ENCODE results near the gene KDM2B.
"Not testable (repeated sequence)": the region's sequence is repeated elsewhere in the genome, so short reads cannot be mapped to it uniquely, and the experiment has no call there.

The KDM2B gene

GRCh38 chr12:121503395-121503794 is 77.4 kb downstream of the KDM2B start:
- no peak for DNase-seq (ENCODE audit: low read depth, low spot score)

- no peak for DNase-seq (ENCODE audit: low read depth, low spot score)
Measured at GRCh38 chr12:121501946-121502345, 78.9 kb downstream of the KDM2B start.

GRCh38 chr12:121499929-121500793 is 80.7 kb downstream of the KDM2B start:
- DNase-seq (ENCODE audit: low read depth, low spot score), result peak; percentile 88

GRCh38 chr12:121495746-121496145 is 85.1 kb downstream of the KDM2B start:
- no peak for DNase-seq (ENCODE audit: low read depth, low spot score)

GRCh38 chr12:121494093-121494787 is 86.6 kb downstream of the KDM2B start:
- peak; percentile 57 for DNase-seq (ENCODE audit: low read depth, low spot score)

- no peak for DNase-seq (ENCODE audit: low read depth, low spot score)
Measured at GRCh38 chr12:121490401-121491281, 90.2 kb downstream of the KDM2B start.

- no peak for DNase-seq (ENCODE audit: low read depth, low spot score)
Measured at GRCh38 chr12:121489874-121490273, 90.9 kb downstream of the KDM2B start.

GRCh38 chr12:121484967-121485366 is 95.9 kb downstream of the KDM2B start:
- no peak for DNase-seq (ENCODE audit: low read depth, low spot score)

- DNase-seq (ENCODE audit: low read depth, low spot score), result not testable (repeated sequence)
Measured at GRCh38 chr12:121484564-121484963, 96.3 kb downstream of the KDM2B start.

GRCh38 chr12:121483949-121484348 is 96.9 kb downstream of the KDM2B start:
- no peak for DNase-seq (ENCODE audit: low read depth, low spot score)

GRCh38 chr12:121476477-121476876 is 104.3 kb downstream of the KDM2B start:
- no peak for DNase-seq (ENCODE audit: low read depth, low spot score)

GRCh38 chr12:121475279-121475678 is 105.5 kb downstream of the KDM2B start:
- no peak for DNase-seq (ENCODE audit: low read depth, low spot score)

- no peak for DNase-seq (ENCODE audit: low read depth, low spot score)
Measured at GRCh38 chr12:121472150-121472905, 108.5 kb downstream of the KDM2B start.

- DNase-seq (ENCODE audit: low read depth, low spot score), result no peak
Measured at GRCh38 chr12:121470751-121471150, 110.1 kb downstream of the KDM2B start.

GRCh38 chr12:121468499-121468801 is 112.4 kb downstream of the KDM2B start:
- peak; percentile 10 for DNase-seq (ENCODE audit: low read depth, low spot score)

GRCh38 chr12:121467638-121468498 is 113.0 kb downstream of the KDM2B start:
- DNase-seq (ENCODE audit: low read depth, low spot score), result no peak

GRCh38 chr12:121466794-121467637 is 113.8 kb downstream of the KDM2B start:
- peak; percentile 97 for DNase-seq (ENCODE audit: low read depth, low spot score)

- DNase-seq (ENCODE audit: low read depth, low spot score), result peak; percentile 65
Measured at GRCh38 chr12:121465921-121466793, 114.7 kb downstream of the KDM2B start.

Data from astrocyte of the hippocampus (primary cell).